ENCODE results near the gene RBM3.

DNA sequence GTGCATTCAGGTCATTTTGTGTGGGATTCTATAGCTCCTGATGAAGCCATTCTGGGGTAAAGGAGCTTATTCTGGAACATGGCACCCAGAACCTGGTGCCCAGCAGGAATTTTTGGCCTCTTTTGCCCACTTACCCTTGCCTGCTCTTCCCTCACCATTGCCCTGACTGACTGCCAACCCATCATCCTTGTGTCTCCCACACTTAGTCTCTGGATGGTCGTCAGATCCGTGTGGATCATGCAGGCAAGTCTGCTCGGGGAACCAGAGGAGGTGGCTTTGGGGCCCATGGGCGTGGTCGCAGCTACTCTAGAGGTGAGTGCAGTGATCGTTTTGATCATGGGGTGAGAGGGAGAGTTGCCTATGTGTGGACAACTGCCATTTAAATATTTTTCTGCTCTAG lies 1.8 kb downstream of the RBM3 start:
- TF ChIP-seq POLR2A (IDR thresholded peaks at IDR 0.05; ENCODE audit: low read length), result peak; percentile 13
- TF ChIP-seq GATA1 (IDR thresholded peaks at IDR 0.05; ENCODE audit: low read depth, low read length), result no peak

All from erythroblast (primary cell).